ENCODE results near the gene SPI1. TPM values are rescaled to one million over a fixed set of nuclear protein-coding genes. Genes with fewer than 3 reads are reported as not detected.

SPI1 gene
- total RNA-seq, 1 experiment from 2014 or later, result 0.22 TPM

DNA sequence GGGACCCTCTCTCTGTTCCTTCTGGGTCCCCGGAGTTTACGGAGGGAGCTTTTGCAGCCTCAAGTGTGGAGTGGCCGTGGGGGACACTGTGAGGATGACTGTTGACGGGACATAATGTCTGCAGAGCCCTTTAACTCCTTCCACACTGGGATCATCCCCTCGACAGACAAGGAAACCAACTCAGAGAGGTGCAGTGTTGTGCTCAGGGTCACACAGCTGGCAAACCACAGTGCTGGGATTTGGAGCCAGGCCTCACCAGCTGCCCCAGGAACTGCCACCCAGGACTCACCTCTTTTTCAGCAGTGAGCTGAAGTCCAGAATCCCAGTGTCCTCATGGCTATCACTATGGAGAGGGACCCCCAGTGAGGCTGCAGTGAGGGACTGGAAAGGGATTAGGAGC is 31.2 kb downstream of the SPI1 start:
- CTCF ChIA-PET, result no interaction called here
- Histone ChIP-seq H3K9me3 (ENCODE audit: low read length) (no peaks in the 10 kb centered on the region), H3K4me2 (ENCODE audit: low read length) (no peak overlapping the region), H2AFZ (ENCODE audit: low read length) (no peak overlapping the region), H3K4me3 (ENCODE audit: low read length) (no peak overlapping the region), H3K9ac (ENCODE audit: low read length) (no peak overlapping the region), H3K9me2 (replicated peaks; ENCODE audit: low read length) (no peaks in the 10 kb centered on the region), H3K27me3 (ENCODE audit: low read length) (no peaks in the 10 kb centered on the region), H3K27ac (ENCODE audit: low read length) (no peak overlapping the region), H4K20me1 (ENCODE audit: low read length) (no peaks in the 10 kb centered on the region), H3K79me2 (ENCODE audit: low read length) (no peaks in the 10 kb centered on the region), H3K36me3 (ENCODE audit: low read depth, low read length) (no peaks in the 10 kb centered on the region), H3K4me1 (ENCODE audit: insufficient read depth, low read length) (no peaks in the 10 kb centered on the region), H3F3A (ENCODE audit: low read length, unreplicated experiment) (no peaks in the 10 kb centered on the region)
- POLR2A ChIA-PET (ENCODE audit: unreplicated experiment), result no interaction called here
- TF ChIP-seq EZH2phosphoT487 (IDR thresholded peaks at IDR 0.05; ENCODE audit: borderline replicate concordance, low read length) (no peak), EZH2 (IDR thresholded peaks at IDR 0.05; ENCODE audit: low read length, unreplicated experiment) (no peak)
- TF ChIP-seq, protein P1, sequence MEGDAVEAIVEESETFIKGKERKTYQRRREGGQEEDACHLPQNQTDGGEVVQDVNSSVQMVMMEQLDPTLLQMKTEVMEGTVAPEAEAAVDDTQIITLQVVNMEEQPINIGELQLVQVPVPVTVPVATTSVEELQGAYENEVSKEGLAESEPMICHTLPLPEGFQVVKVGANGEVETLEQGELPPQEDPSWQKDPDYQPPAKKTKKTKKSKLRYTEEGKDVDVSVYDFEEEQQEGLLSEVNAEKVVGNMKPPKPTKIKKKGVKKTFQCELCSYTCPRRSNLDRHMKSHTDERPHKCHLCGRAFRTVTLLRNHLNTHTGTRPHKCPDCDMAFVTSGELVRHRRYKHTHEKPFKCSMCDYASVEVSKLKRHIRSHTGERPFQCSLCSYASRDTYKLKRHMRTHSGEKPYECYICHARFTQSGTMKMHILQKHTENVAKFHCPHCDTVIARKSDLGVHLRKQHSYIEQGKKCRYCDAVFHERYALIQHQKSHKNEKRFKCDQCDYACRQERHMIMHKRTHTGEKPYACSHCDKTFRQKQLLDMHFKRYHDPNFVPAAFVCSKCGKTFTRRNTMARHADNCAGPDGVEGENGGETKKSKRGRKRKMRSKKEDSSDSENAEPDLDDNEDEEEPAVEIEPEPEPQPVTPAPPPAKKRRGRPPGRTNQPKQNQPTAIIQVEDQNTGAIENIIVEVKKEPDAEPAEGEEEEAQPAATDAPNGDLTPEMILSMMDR (conservative IDR thresholded peaks at IDR 0.05; ENCODE audit: low read depth, low read length), result no peak
- intact Hi-C loops (cut with micrococcal nuclease), result no loop called here
- no TSS peak for BruUV-seq (replicated peaks)
- DNase-seq (no peak), ATAC-seq (no peak)

DNA sequence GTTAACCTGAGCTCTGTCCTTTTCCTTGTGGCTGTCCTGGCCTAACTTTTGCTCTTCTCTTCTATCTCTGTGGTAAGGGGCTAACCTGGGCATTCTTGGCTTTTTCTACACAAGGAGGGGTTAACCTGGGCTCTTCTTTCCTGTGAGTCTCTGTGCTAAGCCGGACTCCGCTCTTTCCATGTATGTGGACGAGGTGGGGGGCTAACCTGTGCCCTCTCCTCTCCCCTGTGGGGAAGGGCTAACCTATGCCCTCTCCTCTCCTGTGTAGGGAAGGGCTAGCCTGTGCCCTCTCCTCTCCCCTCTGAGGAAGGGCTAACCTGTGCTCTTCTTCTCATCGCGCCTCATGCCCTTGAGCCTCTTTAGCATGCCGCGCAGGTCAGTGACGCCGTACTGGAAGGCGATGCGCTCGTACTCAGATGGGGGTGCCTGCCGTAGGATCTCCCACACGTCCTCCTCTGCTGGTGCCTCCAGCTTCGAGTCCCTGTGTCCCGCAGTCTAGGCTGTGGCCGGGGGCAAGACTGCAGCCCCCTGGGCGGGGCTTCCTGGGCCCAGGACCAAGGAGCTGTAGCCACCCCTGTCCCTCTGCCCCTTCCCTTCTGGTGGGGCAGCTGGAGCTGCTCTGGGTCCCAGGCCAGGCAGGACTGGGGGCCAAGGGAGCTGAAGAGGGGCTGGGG is 32.3 kb downstream of the SPI1 start:
- Histone ChIP-seq H2AFZ (ENCODE audit: low read length) (no peak overlapping the region), H3F3A (ENCODE audit: low read length, unreplicated experiment) (no peaks in the 10 kb centered on the region), H3K4me3 (ENCODE audit: low read length) (no peak overlapping the region), H3K36me3 (ENCODE audit: low read depth, low read length) (no peaks in the 10 kb centered on the region), H3K27me3 (ENCODE audit: low read length) (no peaks in the 10 kb centered on the region), H3K4me1 (ENCODE audit: insufficient read depth, low read length) (no peaks in the 10 kb centered on the region), H3K9ac (ENCODE audit: low read length) (no peak overlapping the region), H3K9me2 (replicated peaks; ENCODE audit: low read length) (no peaks in the 10 kb centered on the region), H3K27ac (ENCODE audit: low read length) (no peak overlapping the region), H4K20me1 (ENCODE audit: low read length) (no peaks in the 10 kb centered on the region), H3K79me2 (ENCODE audit: low read length) (no peaks in the 10 kb centered on the region), H3K9me3 (ENCODE audit: low read length) (no peaks in the 10 kb centered on the region), H3K4me2 (ENCODE audit: low read length) (no peak overlapping the region)
- intact Hi-C loops (cut with micrococcal nuclease), result no loop called here
- BruUV-seq (replicated peaks), result no TSS peak
- TF ChIP-seq EZH2 (IDR thresholded peaks at IDR 0.05; ENCODE audit: low read length, unreplicated experiment) (no peak), EZH2phosphoT487 (IDR thresholded peaks at IDR 0.05; ENCODE audit: borderline replicate concordance, low read length) (no peak)
- TF ChIP-seq, protein P1 (conservative IDR thresholded peaks at IDR 0.05; ENCODE audit: low read depth, low read length), result no peak
- ChIA-PET CTCF (no interaction called here), POLR2A (ENCODE audit: unreplicated experiment) (no interaction called here)
- no peak for ATAC-seq
- DNase-seq, result no peak

DNA sequence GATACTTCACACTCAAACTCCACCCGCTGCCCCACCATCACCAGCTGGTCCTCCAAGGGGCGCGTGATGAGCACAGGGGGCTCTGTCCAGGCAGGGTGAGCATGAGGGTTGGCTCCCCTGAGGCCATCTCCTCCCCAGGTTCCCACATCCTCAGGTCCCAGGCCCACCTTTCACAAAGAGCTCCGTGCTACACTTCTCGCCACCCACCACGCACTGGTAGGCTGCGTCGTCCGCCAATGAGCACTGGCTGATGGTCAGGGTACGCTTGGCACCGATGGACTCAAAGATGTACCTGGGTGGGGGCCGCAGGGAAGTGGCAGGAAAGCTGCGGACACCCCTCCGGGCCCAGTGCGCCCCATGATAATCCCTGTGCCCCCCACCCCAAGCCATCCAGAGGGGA is 35.5 kb downstream of the SPI1 start:
- Histone ChIP-seq H3K9me2 (replicated peaks; ENCODE audit: low read length) (no peaks in the 10 kb centered on the region), H3K9ac (ENCODE audit: low read length) (no peak overlapping the region), H2AFZ (ENCODE audit: low read length) (no peak overlapping the region), H3K4me1 (ENCODE audit: insufficient read depth, low read length) (no peaks in the 10 kb centered on the region), H3K9me3 (ENCODE audit: low read length) (no peaks in the 10 kb centered on the region), H3F3A (ENCODE audit: low read length, unreplicated experiment) (no peaks in the 10 kb centered on the region), H3K27me3 (ENCODE audit: low read length) (no peaks in the 10 kb centered on the region), H3K4me2 (ENCODE audit: low read length) (no peak overlapping the region), H3K79me2 (ENCODE audit: low read length) (no peaks in the 10 kb centered on the region), H4K20me1 (ENCODE audit: low read length) (no peaks in the 10 kb centered on the region), H3K36me3 (ENCODE audit: low read depth, low read length) (no peaks in the 10 kb centered on the region), H3K4me3 (ENCODE audit: low read length) (no peak overlapping the region), H3K27ac (ENCODE audit: low read length) (no peak overlapping the region)
- POLR2A ChIA-PET (ENCODE audit: unreplicated experiment), result no interaction called here
- DNase-seq, result no peak
- no peak for TF ChIP-seq EZH2phosphoT487 (IDR thresholded peaks at IDR 0.05; ENCODE audit: borderline replicate concordance, low read length)
- TF ChIP-seq EZH2 (IDR thresholded peaks at IDR 0.05; ENCODE audit: low read length, unreplicated experiment), result no peak
- TF ChIP-seq, protein P1 (conservative IDR thresholded peaks at IDR 0.05; ENCODE audit: low read depth, low read length), result no peak
- CTCF ChIA-PET, result no interaction called here
- no TSS peak for BruUV-seq (replicated peaks)
- intact Hi-C loops (cut with micrococcal nuclease), result no loop called here
- ATAC-seq, result no peak

Measured in PC-3 (cell line).